IPS DF 6.9 (cell line): ENCODE data around the gene BCAR3.

Experiments used
- DNase-seq: peaks from one replicate; pipeline ENCODE4 v3.0.0-alpha.2; 2013; ENCODE audit warnings: low read depth, low spot score
- H3K27ac ChIP-seq: one replicate; pipeline ENCODE4 v1.5.1; 2013; ENCODE audit warnings: low read length, control low read depth
- H3K27me3 ChIP-seq: 2 replicates; pipeline ENCODE4 v1.6.1; 2013; ENCODE audit warnings: mild to moderate bottlenecking, low read length; ENCODE audit not compliant: control insufficient read depth, insufficient read depth
- H3K36me3 ChIP-seq: 2 replicates; pipeline ENCODE4 v1.6.1; 2013; ENCODE audit warnings: low read length; ENCODE audit not compliant: control insufficient read depth, insufficient read depth
- H3K4me1 ChIP-seq: 2 replicates; pipeline ENCODE4 v1.6.1; 2013; ENCODE audit warnings: low read length; ENCODE audit not compliant: control insufficient read depth, insufficient read depth
- H3K4me3 ChIP-seq: 2 replicates; pipeline ENCODE4 v1.5.1; 2013; ENCODE audit warnings: mild to moderate bottlenecking, low read length
- H3K9me3 ChIP-seq: 2 replicates; pipeline ENCODE4 v1.6.1; 2013; ENCODE audit warnings: low read length, inconsistent platforms; ENCODE audit not compliant: control insufficient read depth, insufficient read depth
- whole genome bisulfite sequencing: extraction: QIAGEN DNeasy Blood & Tissue Kit; methylation state at CpG from one replicate; pipeline ENCODE4 v1.1.7; 2013; ENCODE audit warnings: mixed read lengths, missing lambda C conversion rate; ENCODE audit not compliant: insufficient read length, insufficient coverage; 5-methylcytosine and 5-hydroxymethylcytosine counted together

Gene BCAR3

DNA sequence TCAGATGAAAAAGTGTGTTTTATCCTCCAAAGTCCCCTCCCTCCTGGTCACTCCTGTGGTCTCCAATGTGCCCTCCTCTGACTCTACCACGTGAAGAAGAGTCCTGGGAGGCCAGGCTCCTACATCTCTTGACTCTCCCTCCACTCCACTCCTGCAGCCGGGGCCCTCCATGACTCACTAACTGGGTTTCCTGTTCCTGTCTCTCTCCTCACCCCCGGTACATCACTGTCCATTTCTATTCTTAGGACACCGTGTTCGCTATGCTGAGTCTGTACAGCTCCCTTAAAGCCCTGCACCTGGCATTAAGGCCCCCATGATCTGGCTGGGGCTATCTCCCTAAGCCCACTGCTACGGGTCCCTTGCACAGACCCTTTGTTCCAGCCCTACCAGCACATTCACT lies 93.4 kb downstream of the BCAR3 start:
- no peak overlapping the region for H3K27ac ChIP-seq
- no CpG with 5 or more reads among the region's 6 CpGs for WGBS
- H3K4me1 ChIP-seq = no peaks in the 10 kb centered on the region; the same call in 1 of the 2 replicates
- no peaks in the 10 kb centered on the region for H3K36me3 ChIP-seq
- no peak overlapping the region for H3K4me3 ChIP-seq
- H3K9me3 ChIP-seq = no peaks in the 10 kb centered on the region
- DNase-seq = no peak
- H3K27me3 ChIP-seq = no peaks in the 10 kb centered on the region

DNA sequence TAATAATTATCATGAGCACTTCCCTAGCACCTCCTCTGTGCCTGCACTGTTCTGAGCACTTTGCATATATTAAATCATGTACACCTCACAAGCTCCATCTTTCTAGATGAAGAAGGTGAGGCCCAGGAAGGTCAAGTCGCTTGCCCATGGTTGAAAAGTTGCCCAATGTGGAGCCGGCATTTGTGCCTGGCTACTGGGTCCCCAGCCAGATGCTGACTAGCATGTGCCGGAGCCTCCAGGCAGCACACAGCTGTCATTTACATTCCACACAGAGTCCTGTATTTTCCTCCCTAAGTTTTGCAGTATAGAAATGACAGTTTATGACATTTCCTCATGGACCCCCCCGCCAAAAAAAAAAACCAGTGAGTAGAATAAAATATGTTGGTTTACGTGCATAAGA lies 94.3 kb downstream of the BCAR3 start:
- H3K36me3 ChIP-seq = 0 out of 2 replicates have a peak, but pooled peaks cover 2% of the 10 kb centered on the region
- H3K9me3 ChIP-seq = no peaks in the 10 kb centered on the region
- H3K4me3 ChIP-seq = no peak overlapping the region
- no peaks in the 10 kb centered on the region for H3K27me3 ChIP-seq
- H3K27ac ChIP-seq = no peak overlapping the region
- DNase-seq = no peak
- no CpG with 5 or more reads among the region's 5 CpGs for WGBS
- no peaks in the 10 kb centered on the region; the same call in 1 of the 2 replicates for H3K4me1 ChIP-seq

DNA sequence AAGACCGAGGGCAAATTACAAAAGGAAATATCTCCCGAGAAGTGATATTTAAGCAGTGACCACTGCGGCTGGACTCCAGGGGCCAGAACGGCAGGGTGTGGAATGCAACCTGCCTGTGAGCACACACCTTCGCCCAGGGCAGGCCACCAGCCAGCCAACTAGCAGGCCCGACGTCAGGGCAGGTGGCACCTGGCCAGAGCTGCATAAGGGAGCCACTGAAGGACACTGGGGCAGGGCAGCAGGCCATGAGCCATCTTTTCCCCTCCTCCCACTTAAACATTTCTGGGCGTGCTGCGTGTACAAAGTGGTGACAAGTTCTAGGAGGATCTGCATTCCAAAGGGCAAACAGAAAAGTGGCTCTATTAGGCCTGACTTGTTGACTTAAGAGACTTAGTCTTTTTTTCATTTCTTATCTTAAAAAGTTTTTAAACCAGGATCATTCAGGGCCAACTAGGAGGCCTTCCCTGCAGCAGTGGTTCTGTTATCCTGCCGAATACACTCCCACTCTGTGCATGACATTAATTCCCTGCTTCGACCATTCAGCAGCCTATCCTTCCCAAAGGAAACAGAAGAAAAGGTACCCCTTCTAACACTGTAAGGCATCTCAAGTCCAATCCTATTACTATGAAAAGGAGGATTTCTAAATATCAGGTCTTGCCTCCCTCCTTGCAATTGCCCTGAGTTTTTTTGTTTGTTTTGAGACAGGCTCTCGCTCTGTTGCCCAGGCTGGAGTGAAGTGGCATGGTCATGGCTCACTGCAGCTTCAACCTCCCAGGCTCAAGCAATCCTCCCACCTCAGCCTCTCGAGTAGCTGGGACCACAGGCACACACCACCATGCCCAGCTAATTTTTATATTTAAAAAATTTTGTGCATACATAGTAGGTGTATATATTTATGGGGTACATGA lies 96.3 kb downstream of the BCAR3 start:
- WGBS = no CpG with 5 or more reads among the region's 13 CpGs
- no peak overlapping the region for H3K27ac ChIP-seq
- 0 out of 2 replicates have a peak, but pooled peaks cover 3% of the 10 kb centered on the region for H3K36me3 ChIP-seq

DNA sequence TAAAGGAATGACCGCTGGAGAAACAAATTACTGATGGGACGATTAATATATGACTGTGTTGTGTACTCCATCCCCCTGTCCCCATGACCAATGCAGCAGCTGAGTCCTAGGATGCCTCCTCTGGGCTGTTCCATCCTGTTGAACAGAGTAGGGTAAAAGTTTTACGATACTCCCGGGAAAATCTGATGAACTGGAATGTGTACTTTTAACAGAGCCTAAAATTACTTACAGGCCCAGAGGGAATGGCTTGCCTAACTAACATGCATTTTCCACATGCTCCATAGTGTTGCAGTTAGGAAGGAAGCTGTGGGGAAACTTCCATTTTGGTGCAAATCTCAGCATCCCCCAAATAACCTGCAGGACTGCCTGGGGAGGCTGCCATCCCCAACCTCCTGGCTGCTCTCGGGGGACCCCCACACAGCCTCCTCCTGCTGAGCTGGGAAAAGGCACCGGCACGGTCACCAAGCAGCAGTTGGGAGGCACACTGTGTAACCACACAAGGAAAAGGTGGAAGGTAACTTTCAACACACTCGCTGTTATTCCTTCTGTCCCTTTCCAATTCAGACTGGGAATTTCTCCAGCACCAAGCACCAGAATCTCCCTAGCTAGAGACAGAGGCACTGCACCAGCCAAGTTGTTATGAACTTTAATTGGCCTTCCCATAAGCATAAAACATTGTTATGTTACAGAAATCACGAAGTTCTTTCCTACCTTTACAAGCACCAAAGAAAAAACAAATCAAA lies 97.2 kb downstream of the BCAR3 start:
- Histone ChIP-seq H3K27ac (no peak overlapping the region), H3K4me1 (no peaks in the 10 kb centered on the region; the same call in 1 of the 2 replicates), H3K27me3 (no peaks in the 10 kb centered on the region), H3K4me3 (no peak overlapping the region), H3K36me3 (0 out of 2 replicates have a peak, but pooled peaks cover 3% of the 10 kb centered on the region), H3K9me3 (no peaks in the 10 kb centered on the region)
- DNase-seq = no peak
- WGBS = no CpG with 5 or more reads among the region's 9 CpGs

More for the DNA sequence above, 96.3 kb downstream of the BCAR3 start:
- no peaks in the 10 kb centered on the region for H3K9me3 ChIP-seq
- no peaks in the 10 kb centered on the region for H3K27me3 ChIP-seq
- no peaks in the 10 kb centered on the region; the same call in 1 of the 2 replicates for H3K4me1 ChIP-seq
- no peak overlapping the region for H3K4me3 ChIP-seq
- no peak for DNase-seq

DNA sequence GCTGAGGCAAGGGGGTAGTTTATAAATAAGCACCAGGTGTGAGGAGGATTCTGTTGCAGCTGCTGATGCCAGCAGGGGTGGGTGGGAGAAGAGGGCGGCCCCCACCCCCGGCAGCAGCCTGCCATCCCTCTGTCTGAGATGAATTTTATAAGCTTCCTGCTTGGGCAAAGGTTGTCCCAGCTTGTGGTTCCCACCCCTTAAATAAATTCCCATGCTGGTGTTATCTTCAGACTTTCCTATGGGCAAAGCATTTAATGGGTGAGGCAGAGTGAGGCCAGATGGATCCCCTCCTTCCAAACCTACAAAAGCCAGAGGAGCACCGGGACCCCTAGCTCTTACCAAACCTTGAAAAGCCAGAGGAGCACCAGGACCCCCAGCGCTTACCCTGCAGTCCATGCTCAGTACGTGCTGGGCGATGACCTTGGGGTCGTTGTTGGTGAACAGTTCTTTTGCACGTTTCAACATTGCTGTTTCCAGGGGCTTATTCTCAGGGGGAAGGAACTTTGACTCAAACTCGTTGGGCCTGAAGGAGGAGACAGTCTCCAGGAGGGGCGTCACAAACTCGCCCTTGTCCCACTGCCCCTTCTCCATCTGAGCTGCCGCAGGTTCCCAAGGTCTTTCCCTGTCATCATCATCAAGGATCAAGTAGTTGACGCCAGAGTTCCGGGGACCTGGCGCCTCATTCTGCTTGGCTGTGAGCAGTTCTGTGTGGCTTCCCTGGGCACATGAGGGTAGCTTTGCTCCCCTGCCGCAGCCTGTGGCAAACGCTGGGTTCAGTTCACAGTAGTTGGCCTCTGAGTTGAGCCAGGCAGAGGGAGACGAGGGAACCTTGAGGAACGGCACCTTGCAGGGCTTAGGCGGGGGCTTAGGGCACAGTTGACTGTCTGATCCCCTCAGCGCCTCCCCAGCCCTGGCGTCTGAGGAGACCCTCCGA lies 99.5 kb downstream of the BCAR3 start:
- no CpG with 5 or more reads among the region's 23 CpGs for WGBS
- no peaks in the 10 kb centered on the region for H3K9me3 ChIP-seq
- H3K36me3 ChIP-seq = 0 out of 2 replicates have a peak, but pooled peaks cover 3% of the 10 kb centered on the region
- no peak overlapping the region for H3K4me3 ChIP-seq
- no peak overlapping the region for H3K27ac ChIP-seq
- no peaks in the 10 kb centered on the region for H3K4me1 ChIP-seq
- DNase-seq = no peak
- no peaks in the 10 kb centered on the region for H3K27me3 ChIP-seq

DNA sequence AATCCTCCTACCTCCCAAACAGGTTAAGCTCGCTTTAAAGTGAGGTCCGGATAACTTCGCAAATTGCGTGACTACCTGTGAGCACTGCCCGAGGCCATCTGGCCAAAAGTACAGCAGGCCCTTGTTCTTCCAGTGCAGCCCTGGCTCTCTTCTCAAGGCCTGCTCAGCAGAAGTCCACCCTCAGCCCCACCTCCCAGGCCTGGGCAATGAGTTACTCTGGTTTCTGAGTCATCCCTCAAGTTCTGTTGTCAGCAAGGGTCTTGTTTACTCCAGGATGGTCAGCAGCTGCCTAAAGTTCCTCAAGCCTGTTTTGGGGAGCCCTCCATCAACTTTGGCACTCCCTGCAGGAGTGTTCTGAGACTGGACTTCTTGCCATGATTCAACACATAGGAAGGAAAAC lies 101.7 kb downstream of the BCAR3 start:
- Histone ChIP-seq H3K4me1 (no peaks in the 10 kb centered on the region), H3K27ac (no peak overlapping the region), H3K27me3 (no peaks in the 10 kb centered on the region), H3K36me3 (0 out of 2 replicates have a peak, but pooled peaks cover 3% of the 10 kb centered on the region), H3K4me3 (no peak overlapping the region), H3K9me3 (no peaks in the 10 kb centered on the region)
- WGBS = no CpG with 5 or more reads among the region's 5 CpGs
- DNase-seq = no peak

DNA sequence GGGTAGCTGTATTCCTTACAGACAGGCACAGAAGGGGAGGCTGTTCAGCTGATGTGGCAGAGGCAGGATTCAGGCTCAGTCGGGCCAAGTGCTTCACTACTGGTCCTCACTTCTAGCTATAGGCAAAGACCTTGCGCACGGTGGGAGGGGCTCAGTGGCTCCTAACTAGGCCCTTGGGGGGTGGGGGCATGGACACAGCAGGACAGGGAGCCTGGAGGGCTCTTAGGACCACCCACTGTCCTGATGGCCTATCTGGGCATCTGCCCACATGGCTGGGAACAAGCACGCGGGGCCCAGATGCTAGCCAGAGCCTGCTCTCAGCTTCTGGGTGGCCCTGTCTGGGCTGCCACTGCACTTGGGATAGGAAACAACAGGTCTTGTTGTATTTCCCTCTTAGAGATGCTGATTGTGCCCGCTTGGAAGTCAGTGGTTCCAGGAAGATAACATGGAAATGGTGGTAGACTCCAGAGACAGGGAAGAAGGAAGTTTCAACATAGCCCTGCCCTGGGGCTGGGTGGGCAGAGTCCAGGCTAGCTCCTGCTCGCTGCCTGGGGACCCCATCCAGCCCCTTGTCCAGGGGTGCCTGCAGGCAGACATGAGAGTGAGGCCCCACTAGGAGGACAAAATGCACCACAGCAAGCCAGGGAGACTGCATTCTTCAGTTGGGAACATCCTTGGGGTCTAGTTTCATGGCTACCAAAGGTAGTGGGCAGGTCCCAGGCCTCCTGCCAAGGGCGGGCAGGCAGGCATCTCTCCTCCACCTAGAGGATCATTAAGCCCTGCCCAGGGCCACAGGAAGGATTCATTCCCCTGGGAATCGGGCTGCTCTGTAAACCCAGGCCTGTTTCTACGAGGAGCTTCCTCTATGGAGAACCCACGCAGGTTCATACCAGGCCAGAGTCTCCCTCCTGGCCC lies 102.5 kb downstream of the BCAR3 start:
- no peaks in the 10 kb centered on the region for H3K4me1 ChIP-seq
- no peak overlapping the region for H3K4me3 ChIP-seq
- H3K36me3 ChIP-seq = 0 out of 2 replicates have a peak, but pooled peaks cover 3% of the 10 kb centered on the region
- H3K27me3 ChIP-seq = no peaks in the 10 kb centered on the region
- DNase-seq = no peak
- no CpG with 5 or more reads among the region's 11 CpGs for WGBS
- no peaks in the 10 kb centered on the region for H3K9me3 ChIP-seq
- no peak overlapping the region for H3K27ac ChIP-seq

DNA sequence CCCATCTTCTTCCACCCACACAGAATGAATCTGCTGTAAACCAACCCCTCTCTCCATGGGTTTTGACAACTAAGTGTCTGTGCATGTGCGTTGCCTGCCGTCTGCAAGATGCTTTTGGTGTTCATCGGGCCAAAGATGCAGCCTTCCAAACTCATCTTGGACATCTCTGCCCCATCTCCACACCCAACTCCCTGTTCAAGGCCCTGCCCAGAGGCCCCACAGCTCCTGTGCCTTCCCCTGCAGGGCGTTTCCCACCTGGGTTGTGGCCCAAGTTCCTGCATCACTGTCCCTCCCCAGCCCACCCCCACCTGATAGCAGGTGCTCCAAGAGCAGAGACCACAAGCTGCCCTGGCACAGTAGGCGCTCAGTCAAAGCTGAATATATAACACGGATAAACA lies 103.2 kb downstream of the BCAR3 start:
- WGBS = no CpG with 5 or more reads among the region's 6 CpGs
- DNase-seq = no peak
- Histone ChIP-seq H3K36me3 (0 out of 2 replicates have a peak, but pooled peaks cover 3% of the 10 kb centered on the region), H3K27ac (no peak overlapping the region), H3K4me1 (no peaks in the 10 kb centered on the region), H3K4me3 (no peak overlapping the region), H3K27me3 (no peaks in the 10 kb centered on the region), H3K9me3 (no peaks in the 10 kb centered on the region)
